ENCODE results near the gene CALHM3. TPM values are rescaled to one million over a fixed set of nuclear protein-coding genes. Genes with fewer than 3 reads are reported as not detected.

The CALHM3 gene
- total and polyA plus RNA-seq, 2 donors (not counting 3 experiments of a cell fraction or from before 2014, with no cell fraction given): not detected

DNA sequence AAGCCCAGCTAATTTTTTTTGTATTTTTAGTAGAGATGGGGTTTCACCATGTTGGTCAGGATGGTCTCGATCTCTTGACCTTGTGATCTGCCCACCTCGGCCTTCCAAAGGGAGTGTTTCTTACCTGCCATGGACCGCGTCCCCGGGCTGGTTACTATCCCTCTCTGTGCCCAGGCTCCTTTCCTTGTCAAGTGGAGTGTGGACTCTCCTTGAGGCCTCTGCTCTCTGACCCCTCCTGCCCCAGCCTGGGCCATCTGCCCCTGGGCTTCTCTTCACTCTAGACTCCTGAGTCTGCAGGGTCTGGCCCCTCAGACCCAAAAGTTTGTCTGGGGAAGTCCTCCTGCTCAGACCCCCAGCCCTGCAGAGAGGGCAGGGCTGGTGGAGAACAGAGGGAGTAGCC lies 35.2 kb upstream of the CALHM3 start:
- no peaks in the 10 kb centered on the region for H3K36me3 ChIP-seq (ENCODE audit: control insufficient read depth in 2 of 2, extremely low read depth in 1 of 2, insufficient read depth in 2 of 2, low read length in 2 of 2)
- no peaks in the 10 kb centered on the region for H3K9me3 ChIP-seq (replicated peaks; ENCODE audit: control insufficient read depth, insufficient read depth, low read length)
- no peak for DNase-seq (ENCODE audit: low read depth, low spot score)
- FAIRE-seq: no peak
- H2AFZ ChIP-seq (ENCODE audit: low read depth, low read length): no peak overlapping the region
- ChIA-PET POLR2A (no interaction called here), CTCF (no interaction called here)
- no peaks in the 10 kb centered on the region for H3K9me1 ChIP-seq (replicated peaks; ENCODE audit: control insufficient read depth, extremely low read depth, insufficient read depth, low read length)
- H3K4me3 ChIP-seq (replicated peaks in 1 of 3; ENCODE audit: insufficient read depth in 1 of 3, low read depth in 1 of 3, low read length in 3 of 3): no peak overlapping the region
- no peaks in the 10 kb centered on the region for H3K79me2 ChIP-seq (ENCODE audit: control insufficient read depth, insufficient read depth, low read length)
- H3K9ac ChIP-seq (replicated peaks; ENCODE audit: extremely low read depth, insufficient read depth, low read length): no peak overlapping the region
- no TSS peak for BruUV-seq (replicated peaks)
- dilution Hi-C loops (cut with MboI; ENCODE audit: extremely low pct_ligation_motif_present, low sequenced_read_pairs): no loop called here
- peaks cover 0 to 1% of the 10 kb centered on the region in 2 experiments for H3K27me3 ChIP-seq (ENCODE audit: control insufficient read depth in 2 of 2, insufficient read depth in 2 of 2, low read length in 2 of 2)
- peaks cover 8% of the 10 kb centered on the region for H3K4me1 ChIP-seq (ENCODE audit: control insufficient read depth, extremely low read depth, insufficient read depth, low read length)
- intact Hi-C loops (cut with micrococcal nuclease): no loop called here
- no peak overlapping the region for H3K4me2 ChIP-seq (ENCODE audit: insufficient read depth, low read length)
- TF ChIP-seq MYC (IDR thresholded peaks at IDR 0.05; ENCODE audit: low read depth, low read length): no peak
- TF ChIP-seq EZH2 (IDR thresholded peaks at IDR 0.05; ENCODE audit: borderline replicate concordance, low read depth, low read length, severe bottlenecking): no peak
- TF ChIP-seq JUN (IDR thresholded peaks at IDR 0.05; ENCODE audit: borderline replicate concordance, insufficient read depth, insufficient read length, low read depth): no peak
- TF ChIP-seq, protein P1, sequence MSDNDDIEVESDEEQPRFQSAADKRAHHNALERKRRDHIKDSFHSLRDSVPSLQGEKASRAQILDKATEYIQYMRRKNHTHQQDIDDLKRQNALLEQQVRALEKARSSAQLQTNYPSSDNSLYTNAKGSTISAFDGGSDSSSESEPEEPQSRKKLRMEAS (IDR thresholded peaks at IDR 0.05; ENCODE audit: insufficient read depth, insufficient read length): no peak
- TF ChIP-seq POLR2AphosphoS5 (IDR thresholded peaks at IDR 0.05; ENCODE audit: insufficient read depth, low read depth, low read length): no peak
- TF ChIP-seq POLR2A (IDR thresholded peaks at IDR 0.05; ENCODE audit: low read depth, low read length): no peak
- no peak for TF ChIP-seq GATA2 (IDR thresholded peaks at IDR 0.05; ENCODE audit: insufficient read depth, insufficient read length, low read depth, low read length)
- no peak for TF ChIP-seq FOS (IDR thresholded peaks at IDR 0.05; ENCODE audit: borderline replicate concordance, insufficient read depth, low read length)
- TF ChIP-seq CTCF (IDR thresholded peaks at IDR 0.05; ENCODE audit: extremely low read depth in 1 of 2, insufficient read depth in 1 of 2, low read depth in 1 of 2, low read length in 2 of 2): no peak
- no peaks in the 10 kb centered on the region for H4K20me1 ChIP-seq (replicated peaks; ENCODE audit: control insufficient read depth, extremely low read depth, insufficient read depth, low read length)
- H3K27ac ChIP-seq (ENCODE audit: insufficient read depth, low read depth, low read length): no peak overlapping the region
